Measurements from ENCODE around the gene ARMC9. TPM values are rescaled to one million over a fixed set of nuclear protein-coding genes. Genes with fewer than 3 reads are reported as not detected.

The ARMC9 gene
- total RNA-seq, 1 experiment from 2014 or later, result 16.4 TPM

DNA sequence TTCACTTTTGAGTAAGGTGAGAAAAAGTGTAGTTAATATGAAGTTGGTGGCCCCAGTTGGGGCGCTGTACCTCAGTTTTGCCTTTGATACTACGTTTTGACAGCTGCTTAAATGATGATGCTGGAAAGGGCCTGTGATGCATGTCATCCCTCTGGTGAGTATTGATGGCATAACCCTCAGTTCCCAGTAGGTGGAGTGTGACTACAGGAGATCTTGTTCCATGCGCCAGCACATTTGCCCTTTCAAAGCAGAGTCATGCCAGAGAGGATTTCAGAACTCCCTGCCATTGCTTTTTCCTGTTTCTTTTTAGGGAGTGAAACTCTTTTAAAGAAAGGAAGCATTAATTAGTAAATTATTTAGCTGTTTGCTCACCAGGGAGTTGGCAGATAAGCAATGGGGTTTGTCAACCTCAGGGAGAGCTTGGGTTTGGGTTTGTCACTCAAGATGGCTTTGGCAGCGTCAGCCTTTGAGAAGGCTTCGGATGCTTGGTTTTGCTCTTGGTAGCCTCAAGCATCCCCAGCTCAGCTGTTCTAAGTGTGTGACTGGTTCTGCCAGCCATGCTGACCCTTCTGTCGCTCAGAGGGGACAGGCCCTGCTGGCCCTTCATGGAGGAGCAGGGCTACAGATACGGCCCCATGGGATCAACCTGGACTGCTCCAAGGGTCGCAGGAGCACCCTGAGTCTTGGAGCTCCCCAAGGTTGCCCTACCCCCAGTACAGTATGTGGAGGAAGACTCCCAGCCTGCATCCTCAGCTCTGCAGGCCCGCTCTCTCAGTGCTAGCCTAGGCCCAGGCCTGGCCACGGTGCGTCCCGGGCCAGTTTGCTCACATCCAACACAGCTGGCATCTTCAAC lies 29.1 kb downstream of the ARMC9 start:
- DNase-seq (ENCODE audit: low read depth, low spot score), result peak; percentile 56
- no peak overlapping the region for H2AFZ ChIP-seq (ENCODE audit: low read depth, low read length, poor library complexity, severe bottlenecking)

More for the DNA sequence above, 29.1 kb downstream of the ARMC9 start:
- no peaks in the 10 kb centered on the region; the same call in 1 of the 2 replicates for H4K20me1 ChIP-seq (ENCODE audit: insufficient read depth)
- H3K79me2 ChIP-seq (ENCODE audit: insufficient read depth, low read length), result no peaks in the 10 kb centered on the region
- H3K27ac ChIP-seq (ENCODE audit: low read depth, low read length), result no peak overlapping the region
- no peak overlapping the region for H3K9ac ChIP-seq (ENCODE audit: low read length)
- no peaks in the 10 kb centered on the region for H3K9me3 ChIP-seq (ENCODE audit: control insufficient read depth in 1 of 2, insufficient read depth in 1 of 2, low read depth in 1 of 2, low read length in 2 of 2)
- intact Hi-C loops (cut with micrococcal nuclease), result loop anchor here (1.0 to 5.0 kb wide), 3 partner anchors 185 to 330 kb away; no protein-coding TSS in a partner anchor
- POLR2A ChIA-PET, result no interaction called here
- TF ChIP-seq SRF (IDR thresholded peaks at IDR 0.05; ENCODE audit: low read depth) (no peak), EZH2 (IDR thresholded peaks at IDR 0.05) (no peak), SIN3A (IDR thresholded peaks at IDR 0.05; ENCODE audit: low read depth) (no peak), RAD21 (IDR thresholded peaks at IDR 0.05; ENCODE audit: low read depth) (peak; percentile 92), ZFX (IDR thresholded peaks at IDR 0.05) (no peak), FOSL1 (IDR thresholded peaks at IDR 0.05; ENCODE audit: low read depth) (no peak), YY1 (IDR thresholded peaks at IDR 0.05; ENCODE audit: extremely low read depth, insufficient replicate concordance, low read depth, low read length) (no peak), POLR2AphosphoS5 (IDR thresholded peaks at IDR 0.05; ENCODE audit: low read depth, low read length) (no peak), ELF1 (IDR thresholded peaks at IDR 0.05; ENCODE audit: borderline replicate concordance, low read depth) (no peak)
- TF ChIP-seq, protein P1, sequence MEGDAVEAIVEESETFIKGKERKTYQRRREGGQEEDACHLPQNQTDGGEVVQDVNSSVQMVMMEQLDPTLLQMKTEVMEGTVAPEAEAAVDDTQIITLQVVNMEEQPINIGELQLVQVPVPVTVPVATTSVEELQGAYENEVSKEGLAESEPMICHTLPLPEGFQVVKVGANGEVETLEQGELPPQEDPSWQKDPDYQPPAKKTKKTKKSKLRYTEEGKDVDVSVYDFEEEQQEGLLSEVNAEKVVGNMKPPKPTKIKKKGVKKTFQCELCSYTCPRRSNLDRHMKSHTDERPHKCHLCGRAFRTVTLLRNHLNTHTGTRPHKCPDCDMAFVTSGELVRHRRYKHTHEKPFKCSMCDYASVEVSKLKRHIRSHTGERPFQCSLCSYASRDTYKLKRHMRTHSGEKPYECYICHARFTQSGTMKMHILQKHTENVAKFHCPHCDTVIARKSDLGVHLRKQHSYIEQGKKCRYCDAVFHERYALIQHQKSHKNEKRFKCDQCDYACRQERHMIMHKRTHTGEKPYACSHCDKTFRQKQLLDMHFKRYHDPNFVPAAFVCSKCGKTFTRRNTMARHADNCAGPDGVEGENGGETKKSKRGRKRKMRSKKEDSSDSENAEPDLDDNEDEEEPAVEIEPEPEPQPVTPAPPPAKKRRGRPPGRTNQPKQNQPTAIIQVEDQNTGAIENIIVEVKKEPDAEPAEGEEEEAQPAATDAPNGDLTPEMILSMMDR (IDR thresholded peaks at IDR 0.05 in 2 of 3, conservative IDR thresholded peaks at IDR 0.05 in 1 of 3; ENCODE audit: borderline replicate concordance in 1 of 3, insufficient read depth in 1 of 3, low read depth in 2 of 3, low read length in 2 of 3), result peak; percentile 77 to 80 (median 80)
- no peaks in the 10 kb centered on the region for H3K27me3 ChIP-seq (ENCODE audit: insufficient read depth, low read length)
- no peak overlapping the region for H3K4me3 ChIP-seq (replicated peaks in 1 of 2; ENCODE audit: low read depth in 1 of 2, low read length in 2 of 2)
- no peak overlapping the region for H3K4me2 ChIP-seq (ENCODE audit: low read length)
- no peaks in the 10 kb centered on the region for H3K9me2 ChIP-seq (ENCODE audit: insufficient read depth)
- ATAC-seq, result peak; percentile 99
- peaks cover 0 to 6% of the 10 kb centered on the region in 2 experiments; a peak in 1 of 4 replicates for H3K36me3 ChIP-seq (ENCODE audit: control insufficient read depth in 1 of 2, insufficient read depth in 2 of 2, low read length in 2 of 2)
- CTCF ChIA-PET, result interaction anchor here (0.9 to 2.9 kb wide), 4 partner anchors 71 to 225 kb away, joined by 3 to 17 read pairs (median 4); no protein-coding TSS in a partner anchor
- RAD21 ChIA-PET (ENCODE audit: low non-redundant PET in 1 of 2, low total read pairs in 2 of 2, uncharacterized antibody in 2 of 2, unreplicated experiment in 2 of 2), result interaction anchor here in 1 of 2 experiments (0.6 kb wide), 1 partner anchor 219 kb away, joined by 3 read pairs; no protein-coding TSS in a partner anchor
- H3K4me1 ChIP-seq (ENCODE audit: control insufficient read depth in 1 of 2, insufficient read depth in 2 of 2, low read length in 2 of 2), result no peaks in the 10 kb centered on the region
- no TSS peak for BruUV-seq (replicated peaks)
